Measurements from ENCODE around the gene RALGAPA2. TPM values are rescaled to one million over a fixed set of nuclear protein-coding genes. Genes with fewer than 3 reads are reported as not detected.
A peak's percentile ranks its signal among the peaks of the same experiment; 100 is the strongest.

Gene RALGAPA2
- total RNA-seq, 1 donor: 6.2 TPM

GRCh38 chr20:20395087-20395486 is 317.4 kb downstream of the RALGAPA2 start:
- no peak overlapping the region for H2AFZ ChIP-seq (ENCODE audit: low read length)
- TF ChIP-seq, protein P1, sequence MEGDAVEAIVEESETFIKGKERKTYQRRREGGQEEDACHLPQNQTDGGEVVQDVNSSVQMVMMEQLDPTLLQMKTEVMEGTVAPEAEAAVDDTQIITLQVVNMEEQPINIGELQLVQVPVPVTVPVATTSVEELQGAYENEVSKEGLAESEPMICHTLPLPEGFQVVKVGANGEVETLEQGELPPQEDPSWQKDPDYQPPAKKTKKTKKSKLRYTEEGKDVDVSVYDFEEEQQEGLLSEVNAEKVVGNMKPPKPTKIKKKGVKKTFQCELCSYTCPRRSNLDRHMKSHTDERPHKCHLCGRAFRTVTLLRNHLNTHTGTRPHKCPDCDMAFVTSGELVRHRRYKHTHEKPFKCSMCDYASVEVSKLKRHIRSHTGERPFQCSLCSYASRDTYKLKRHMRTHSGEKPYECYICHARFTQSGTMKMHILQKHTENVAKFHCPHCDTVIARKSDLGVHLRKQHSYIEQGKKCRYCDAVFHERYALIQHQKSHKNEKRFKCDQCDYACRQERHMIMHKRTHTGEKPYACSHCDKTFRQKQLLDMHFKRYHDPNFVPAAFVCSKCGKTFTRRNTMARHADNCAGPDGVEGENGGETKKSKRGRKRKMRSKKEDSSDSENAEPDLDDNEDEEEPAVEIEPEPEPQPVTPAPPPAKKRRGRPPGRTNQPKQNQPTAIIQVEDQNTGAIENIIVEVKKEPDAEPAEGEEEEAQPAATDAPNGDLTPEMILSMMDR (IDR thresholded peaks at IDR 0.05; ENCODE audit: extremely low read depth, low read depth, low read length): no peak
- no peak overlapping the region for H3K4me2 ChIP-seq (ENCODE audit: insufficient read depth, low read length)
- no peaks in the 10 kb centered on the region for H3K36me3 ChIP-seq (ENCODE audit: insufficient read depth, low read length)
- DNase-seq (ENCODE audit: insufficient read length, low spot score, missing footprints): peak; percentile 75
- no peaks in the 10 kb centered on the region for H3K27me3 ChIP-seq (ENCODE audit: insufficient read depth, low read length)
- no peaks in the 10 kb centered on the region for H4K20me1 ChIP-seq (ENCODE audit: insufficient read depth, low read length)
- peaks cover 5% of the 10 kb centered on the region for H3K4me1 ChIP-seq (ENCODE audit: insufficient read depth, low read length)
- no peaks in the 10 kb centered on the region for H3K9me3 ChIP-seq (ENCODE audit: low read depth, low read length)
- no peaks in the 10 kb centered on the region for H3K79me2 ChIP-seq (ENCODE audit: insufficient read depth, low read length)
- no peak overlapping the region for H3K4me3 ChIP-seq (ENCODE audit: insufficient read depth, low read length)
- no peak overlapping the region for H3K27ac ChIP-seq (ENCODE audit: low read depth, low read length)

DNA sequence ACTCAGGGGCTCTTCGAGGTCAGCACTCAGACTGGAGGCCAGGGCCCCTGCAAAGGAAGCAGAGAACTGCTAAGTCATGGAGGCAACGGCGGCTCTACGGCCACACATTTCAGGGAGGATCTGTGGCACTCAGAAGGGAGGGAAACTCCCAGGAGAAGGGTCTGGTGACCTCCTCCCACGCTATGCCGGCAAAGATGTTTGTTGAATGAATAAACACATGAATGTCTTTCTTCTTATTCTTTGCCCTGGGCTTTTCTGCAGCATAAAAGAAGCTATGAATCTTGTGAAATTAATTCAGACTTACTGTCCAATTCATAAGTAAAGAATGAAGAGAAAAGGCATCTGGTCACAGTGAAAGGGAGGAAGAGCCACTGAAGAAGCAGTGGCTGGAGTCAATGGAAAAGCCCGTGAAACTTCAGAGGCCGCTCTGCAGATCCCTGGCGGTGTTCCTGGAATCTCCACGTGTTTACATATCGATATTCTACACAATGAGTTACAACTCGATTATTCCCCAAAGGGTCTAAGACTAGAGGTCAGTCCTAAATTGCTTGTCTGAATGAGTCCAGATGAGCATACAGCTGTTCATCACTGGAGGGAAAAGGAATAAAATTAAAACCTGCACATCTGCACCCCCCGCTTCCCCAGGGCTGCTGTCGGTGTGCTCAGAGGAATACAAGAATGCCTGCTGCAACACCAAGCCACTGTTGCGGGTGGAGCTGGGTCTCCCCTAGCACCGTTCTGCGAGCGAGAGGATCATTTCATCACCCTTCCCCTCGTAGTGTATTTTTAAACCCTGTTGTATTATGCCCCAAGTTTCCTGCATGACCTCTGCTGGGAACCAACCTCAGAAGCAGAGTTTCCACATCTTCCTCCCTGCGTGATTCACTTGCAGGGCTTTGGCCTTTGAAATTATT is 319.0 kb downstream of the RALGAPA2 start:
- H3K9me3 ChIP-seq (ENCODE audit: low read depth, low read length): no peaks in the 10 kb centered on the region
- no peak overlapping the region for H3K4me3 ChIP-seq (ENCODE audit: insufficient read depth, low read length)
- peak; percentile 85 for DNase-seq (ENCODE audit: insufficient read length, low spot score, missing footprints)
- H4K20me1 ChIP-seq (ENCODE audit: insufficient read depth, low read length): no peaks in the 10 kb centered on the region
- no peak overlapping the region for H2AFZ ChIP-seq (ENCODE audit: low read length)
- no peak overlapping the region for H3K27ac ChIP-seq (ENCODE audit: low read depth, low read length)
- no peaks in the 10 kb centered on the region for H3K27me3 ChIP-seq (ENCODE audit: insufficient read depth, low read length)
- TF ChIP-seq, protein P1 (IDR thresholded peaks at IDR 0.05; ENCODE audit: extremely low read depth, low read depth, low read length): no peak
- no peak overlapping the region for H3K4me2 ChIP-seq (ENCODE audit: insufficient read depth, low read length)
- no peaks in the 10 kb centered on the region for H3K36me3 ChIP-seq (ENCODE audit: insufficient read depth, low read length)
- H3K79me2 ChIP-seq (ENCODE audit: insufficient read depth, low read length): no peaks in the 10 kb centered on the region
- H3K4me1 ChIP-seq (ENCODE audit: insufficient read depth, low read length): peaks cover 5% of the 10 kb centered on the region

DNA sequence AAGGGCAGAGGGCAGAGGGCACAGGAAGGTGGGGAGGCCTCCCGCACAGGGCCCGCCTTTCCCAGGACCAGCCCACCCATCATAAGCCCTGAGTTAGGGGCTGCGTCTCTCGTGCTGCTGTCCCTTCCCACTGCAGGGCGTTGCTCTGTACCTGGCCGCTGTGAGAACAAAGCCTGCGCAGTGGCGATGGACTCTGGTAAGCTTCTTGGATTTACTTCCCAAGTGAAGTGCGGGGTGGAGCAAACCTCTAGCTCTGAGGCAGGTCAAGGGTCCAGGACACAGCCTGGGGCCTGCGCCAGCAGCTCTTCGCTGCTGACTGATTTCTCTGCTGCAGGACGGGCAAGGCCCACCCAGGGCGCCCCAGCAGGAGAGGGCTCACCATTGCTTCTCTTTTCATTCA is 320.7 kb downstream of the RALGAPA2 start:
- no peak overlapping the region for H3K27ac ChIP-seq (ENCODE audit: low read depth, low read length)
- H3K9me3 ChIP-seq (ENCODE audit: low read depth, low read length): no peaks in the 10 kb centered on the region
- DNase-seq (ENCODE audit: insufficient read length, low spot score, missing footprints): peak; percentile 23
- no peak overlapping the region for H2AFZ ChIP-seq (ENCODE audit: low read length)
- H3K4me3 ChIP-seq (ENCODE audit: insufficient read depth, low read length): no peak overlapping the region
- no peak overlapping the region for H3K4me2 ChIP-seq (ENCODE audit: insufficient read depth, low read length)
- H3K79me2 ChIP-seq (ENCODE audit: insufficient read depth, low read length): no peaks in the 10 kb centered on the region
- H3K4me1 ChIP-seq (ENCODE audit: insufficient read depth, low read length): peaks cover 5% of the 10 kb centered on the region
- no peaks in the 10 kb centered on the region for H4K20me1 ChIP-seq (ENCODE audit: insufficient read depth, low read length)
- H3K27me3 ChIP-seq (ENCODE audit: insufficient read depth, low read length): no peaks in the 10 kb centered on the region
- no peaks in the 10 kb centered on the region for H3K36me3 ChIP-seq (ENCODE audit: insufficient read depth, low read length)
- TF ChIP-seq, protein P1 (IDR thresholded peaks at IDR 0.05; ENCODE audit: extremely low read depth, low read depth, low read length): no peak

GRCh38 chr20:20391115-20391514 is 321.3 kb downstream of the RALGAPA2 start:
- Histone ChIP-seq H3K4me2 (ENCODE audit: insufficient read depth, low read length) (no peak overlapping the region), H3K36me3 (ENCODE audit: insufficient read depth, low read length) (no peaks in the 10 kb centered on the region), H3K27me3 (ENCODE audit: insufficient read depth, low read length) (peaks cover under 1% of the 10 kb centered on the region), H3K4me1 (ENCODE audit: insufficient read depth, low read length) (peaks cover 5% of the 10 kb centered on the region), H3K79me2 (ENCODE audit: insufficient read depth, low read length) (no peaks in the 10 kb centered on the region), H2AFZ (ENCODE audit: low read length) (no peak overlapping the region), H3K27ac (ENCODE audit: low read depth, low read length) (no peak overlapping the region), H3K4me3 (ENCODE audit: insufficient read depth, low read length) (no peak overlapping the region), H3K9me3 (ENCODE audit: low read depth, low read length) (no peaks in the 10 kb centered on the region), H4K20me1 (ENCODE audit: insufficient read depth, low read length) (no peaks in the 10 kb centered on the region)
- TF ChIP-seq, protein P1 (IDR thresholded peaks at IDR 0.05; ENCODE audit: extremely low read depth, low read depth, low read length): no peak
- DNase-seq (ENCODE audit: insufficient read length, low spot score, missing footprints): peak; percentile 35

Measured in osteoblast (primary cell).